GM12891 (cell line): Measurements from ENCODE around the gene ME3.
"Not testable (repeated sequence)": the region's sequence is repeated elsewhere in the genome, so short reads cannot be mapped to it uniquely, and the experiment has no call there.

Experiments
- DNase-seq: peaks from one replicate; pipeline ENCODE4 v3.0.0; 2011; ENCODE audit warnings: low spot score; ENCODE audit not compliant: insufficient read length
- FAIRE-seq: peaks from 2 replicates; lab custom pipeline; 2011; peaks lifted over from hg19 to GRCh38; lab: Jason Lieb, UNC
- PAX5 ChIP-seq: IDR thresholded peaks from 2 replicates; pipeline ENCODE4 v1.6.1; 2011; ENCODE audit warnings: low read length, moderate library complexity, mild to moderate bottlenecking; ENCODE audit not compliant: insufficient read depth, severe bottlenecking
- POLR2A ChIP-seq: IDR thresholded peaks from 2 replicates; pipeline ENCODE4 v1.6.1; 2011; ENCODE audit warnings: low read depth, low read length, control low read depth
- POLR2AphosphoS5 ChIP-seq: IDR thresholded peaks from 2 replicates; pipeline ENCODE4 v1.6.1; 2011; ENCODE audit warnings: low read depth, low read length, control low read depth
- POU2F2 ChIP-seq: IDR thresholded peaks from 2 replicates; pipeline ENCODE4 v1.6.1; 2011; ENCODE audit warnings: low read depth, mild to moderate bottlenecking, control low read depth, low read length, moderate library complexity
- SPI1 ChIP-seq: IDR thresholded peaks from 2 replicates; pipeline ENCODE4 v1.6.1; 2011; ENCODE audit warnings: low read depth, low read length, control low read depth
- TAF1 ChIP-seq: IDR thresholded peaks from 2 replicates; pipeline ENCODE4 v1.6.1; 2011; ENCODE audit warnings: low read depth, low read length, control low read depth

The ME3 gene

DNA sequence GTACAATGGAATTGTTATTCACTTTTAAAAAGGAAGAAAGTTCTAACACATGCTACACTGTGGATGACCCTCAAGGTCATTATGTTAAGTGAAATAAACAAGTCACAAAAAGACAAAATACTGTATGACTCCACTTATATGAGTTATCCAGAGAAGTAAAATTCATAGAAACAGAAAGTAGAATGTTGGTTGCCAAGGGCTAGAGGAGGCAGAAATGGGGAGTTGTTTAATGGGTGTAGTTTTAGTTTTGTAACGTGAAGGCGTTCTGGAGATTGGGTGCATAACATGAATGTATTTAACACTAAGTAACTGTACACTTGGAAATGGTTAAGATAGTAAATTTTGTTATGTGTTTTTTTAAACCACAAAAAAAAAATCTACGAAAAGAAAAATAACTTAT lies 253.9 kb downstream of the ME3 start:
- TF ChIP-seq POLR2AphosphoS5 (no peak), TAF1 (no peak), POU2F2 (no peak), PAX5 (no peak), POLR2A (no peak), SPI1 (no peak)
- DNase-seq (no peak), FAIRE-seq (no peak)

GRCh38 chr11:86418106-86418505 lies 254.3 kb downstream of the ME3 start:
- FAIRE-seq = no peak
- TF ChIP-seq POU2F2 (no peak), PAX5 (no peak), POLR2AphosphoS5 (no peak), TAF1 (no peak)
- DNase-seq = no peak

DNA sequence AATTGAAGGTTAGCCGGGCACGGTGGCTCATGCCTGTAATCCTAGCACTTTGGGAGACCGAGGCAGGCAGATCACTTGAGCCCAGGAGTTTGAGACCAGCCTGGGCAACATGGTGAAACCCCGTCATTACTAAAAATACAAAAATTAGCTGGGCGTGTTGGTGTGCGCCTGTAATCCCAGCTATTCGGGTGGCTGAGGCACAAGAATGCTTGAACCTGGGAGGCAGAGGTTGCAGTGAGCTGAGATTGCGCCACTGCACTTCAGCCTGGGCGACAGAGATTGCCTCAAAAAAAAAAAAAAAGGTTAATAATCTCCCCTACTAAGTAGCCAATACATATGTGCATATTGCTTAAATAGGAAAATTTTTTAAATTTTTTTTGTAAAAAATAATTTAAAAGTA lies 255.5 kb downstream of the ME3 start:
- FAIRE-seq, DNase-seq: not testable (repeated sequence)

GRCh38 chr11:86416494-86416893 lies 255.9 kb downstream of the ME3 start:
- DNase-seq (no peak), FAIRE-seq (no peak)
- TF ChIP-seq PAX5 (no peak), SPI1 (no peak), POLR2AphosphoS5 (no peak)

GRCh38 chr11:86415026-86415425 lies 257.4 kb downstream of the ME3 start:
- FAIRE-seq (no peak), DNase-seq (no peak)
- TF ChIP-seq POU2F2 (no peak), PAX5 (no peak), POLR2AphosphoS5 (no peak), POLR2A (no peak), SPI1 (no peak), TAF1 (no peak)

- FAIRE-seq = no peak
- no peak for DNase-seq
- TF ChIP-seq PAX5 (no peak), TAF1 (no peak), POLR2A (no peak), POU2F2 (no peak)
Measured at GRCh38 chr11:86414032-86414431, 258.4 kb downstream of the ME3 start.

DNA sequence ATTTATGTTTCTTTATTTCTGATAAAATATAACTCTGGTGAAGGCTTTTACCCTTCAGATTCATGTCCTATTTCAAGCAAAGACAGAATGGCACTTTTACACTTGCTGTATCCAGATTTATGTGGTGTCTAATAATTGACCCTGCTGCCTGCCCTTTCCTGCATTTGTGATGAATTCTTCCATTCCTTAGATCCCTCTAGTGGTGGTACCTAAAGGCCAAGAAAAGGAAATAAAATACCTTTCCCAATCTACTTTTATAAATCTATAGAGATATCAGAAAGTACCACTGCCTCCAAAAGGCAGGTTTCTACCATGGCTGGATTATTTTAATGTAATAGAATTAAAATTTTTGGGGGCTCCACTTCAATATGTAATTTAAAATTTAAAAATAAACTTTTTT lies 263.6 kb downstream of the ME3 start:
- TF ChIP-seq POLR2AphosphoS5 = no peak
- no peak for TF ChIP-seq SPI1
- TF ChIP-seq POLR2A = no peak
- FAIRE-seq (no peak), DNase-seq (no peak)

GRCh38 chr11:86403458-86403857 lies 269.0 kb downstream of the ME3 start:
- DNase-seq (no peak), FAIRE-seq (no peak)
- TF ChIP-seq POLR2A (no peak), SPI1 (no peak), POLR2AphosphoS5 (no peak), POU2F2 (no peak), PAX5 (no peak), TAF1 (no peak)

GRCh38 chr11:86398106-86398505 lies 274.3 kb downstream of the ME3 start:
- FAIRE-seq (no peak), DNase-seq (no peak)
- TF ChIP-seq POU2F2 (no peak), POLR2A (no peak), POLR2AphosphoS5 (no peak), TAF1 (no peak), SPI1 (no peak), PAX5 (no peak)

DNA sequence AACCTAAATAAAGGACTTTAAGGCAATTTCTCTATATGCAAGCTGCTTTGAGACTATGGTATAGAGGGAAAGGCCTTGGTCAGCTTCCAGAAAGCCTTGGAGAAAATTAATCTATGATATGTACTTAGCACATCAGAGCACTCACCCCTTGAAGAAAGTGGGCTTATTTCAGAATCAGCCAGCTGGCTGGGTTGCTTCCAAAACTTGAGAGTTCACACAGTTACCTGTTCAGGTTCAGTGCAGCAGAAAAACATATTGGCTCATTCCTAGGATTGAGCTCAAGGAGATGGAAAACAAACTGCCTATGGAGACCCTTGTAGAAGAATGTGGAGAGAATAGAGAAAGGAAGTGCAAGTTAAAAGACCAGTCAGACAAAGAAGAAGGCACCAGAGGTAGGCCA lies 275.1 kb downstream of the ME3 start:
- no peak for FAIRE-seq
- no peak for DNase-seq
- TF ChIP-seq SPI1 (no peak), PAX5 (no peak), TAF1 (no peak)

DNA sequence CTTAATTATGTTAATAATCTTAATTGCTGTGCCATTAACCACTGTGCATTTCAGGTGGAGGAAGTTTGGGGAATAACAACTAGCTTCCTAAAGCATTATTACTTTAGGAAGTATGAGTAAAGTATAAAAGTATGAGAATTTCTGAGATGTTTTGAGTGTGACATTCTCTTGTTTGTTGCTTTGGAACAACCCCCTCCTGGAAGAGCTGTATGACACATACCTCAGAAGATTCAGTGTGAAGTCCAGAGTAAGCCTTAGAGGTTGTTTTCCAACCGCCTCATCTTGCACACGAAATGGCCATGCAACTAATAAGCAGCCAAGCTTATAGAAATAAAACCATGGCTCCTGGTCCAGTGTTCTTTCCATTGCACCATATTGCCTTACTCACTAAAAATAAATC lies 276.0 kb downstream of the ME3 start:
- DNase-seq = no peak
- FAIRE-seq = no peak
- TF ChIP-seq PAX5 (no peak), POLR2AphosphoS5 (no peak), SPI1 (no peak), POU2F2 (no peak), POLR2A (no peak)
